HepG2 (cell line): ENCODE results near the gene RHOBTB3. TPM values are rescaled to one million over a fixed set of nuclear protein-coding genes. Genes with fewer than 3 reads are reported as not detected.

Source experiments
- ATAC-seq: fragments of 200-7000 bp; cut with Tn5 transposase; 3 replicates; pipeline ENCODE4 v1.9.1; 2020; ENCODE audit warnings: mild to moderate bottlenecking, moderate library complexity
- BruUV-seq: library from RNA; stranded (reverse); fragments of 400-500 nt; replicated peaks from 2 replicates; lab custom pipeline; 2021; lab: Mats Ljungman, UMichigan
- CTCF ChIA-PET: fragments of 300-600 bp; formaldehyde crosslinking; extraction: SDS; loops from one replicate; lab custom pipeline; 2021; ENCODE audit warnings: low total read pairs, inconsistent platforms, low intra/inter-chr PET ratio; lab: Yijun Ruan, JAX
- POLR2A ChIA-PET: fragments of 350-600 bp; sonication (Branson Sonifier 250); formaldehyde crosslinking; loops from one replicate; lab custom pipeline; 2020; ENCODE audit warnings: antibody characterized with exemption, inconsistent platforms; lab: Yijun Ruan, JAX
- DNase-seq: peaks from one replicate; pipeline ENCODE4 v3.0.0-alpha.2; 2015; ENCODE audit warnings: low spot score
- FAIRE-seq: peaks from 3 replicates; lab custom pipeline; 2011; peaks lifted over from hg19 to GRCh38; lab: Jason Lieb, UNC
- H2AFZ ChIP-seq: one replicate; pipeline ENCODE4 v1.6.1; 2011; ENCODE audit warnings: low read length, inconsistent platforms
- H3K27ac ChIP-seq: fragments of 300-600 bp; 3 replicates; pipeline ENCODE4 v1.8.0; 2011; ENCODE audit warnings: mixed run types, mild to moderate bottlenecking, mixed read lengths, low read length, inconsistent platforms; ENCODE audit not compliant: insufficient read depth; ENCODE audit errors: extremely low read length
- H3K27me3 ChIP-seq, 2 experiments: fragments of 200-600 bp in 1 of 2; 2 replicates in 1 of 2; 3 replicates in 1 of 2; pipeline versions ENCODE4 v1.6.0 to v1.8.0; 2011; ENCODE audit warnings: low read length in 2 of 2, mild to moderate bottlenecking in 2 of 2, moderate library complexity in 2 of 2, inconsistent platforms in 1 of 2; ENCODE audit not compliant: insufficient read depth in 2 of 2, control insufficient read depth in 1 of 2
- H3K36me3 ChIP-seq, 2 experiments: fragments of 200-600 bp in 1 of 2; replicated peaks in 1 of 2; 2 replicates in 1 of 2; 3 replicates in 1 of 2; pipeline versions ENCODE4 v1.5.1 to v1.8.0; 2011; ENCODE audit warnings: low read length in 2 of 2, inconsistent platforms in 1 of 2; ENCODE audit not compliant: insufficient read depth in 2 of 2, control insufficient read depth in 1 of 2
- H3K4me1 ChIP-seq: 2 replicates; pipeline ENCODE4 v1.5.1; 2012; ENCODE audit warnings: low read length, inconsistent platforms; ENCODE audit not compliant: insufficient read depth
- H3K4me2 ChIP-seq: 2 replicates; pipeline ENCODE4 v1.6.0; 2011; ENCODE audit warnings: low read depth, low read length, inconsistent platforms
- H3K4me3 ChIP-seq, 3 experiments: fragments of 200-600 bp in 1 of 3; sonication (generic), shearing (Covaris generic) in 1 of 3; replicated peaks in 1 of 3; 2 replicates each; pipeline ENCODE4 v1.5.1; 2011 to 2016; ENCODE audit warnings: low read length in 3 of 3, inconsistent platforms in 2 of 3, low read depth in 2 of 3, mild to moderate bottlenecking in 2 of 3, control low read depth in 1 of 3, mixed read lengths in 1 of 3; ENCODE audit not compliant: insufficient read depth in 1 of 3
- H3K79me2 ChIP-seq: one replicate; pipeline ENCODE4 v1.6.1; 2011; ENCODE audit warnings: low read length, inconsistent platforms; ENCODE audit not compliant: insufficient read depth
- H3K9ac ChIP-seq: 2 replicates; pipeline ENCODE4 v1.6.0; 2011; ENCODE audit warnings: mild to moderate bottlenecking, low read depth, low read length, inconsistent platforms; ENCODE audit not compliant: insufficient read depth
- H3K9me3 ChIP-seq: 2 replicates; pipeline ENCODE4 v1.5.1; 2012; ENCODE audit warnings: mild to moderate bottlenecking, low read length
- H4K20me1 ChIP-seq: 2 replicates; pipeline ENCODE4 v1.6.0; 2011; ENCODE audit warnings: inconsistent platforms, mild to moderate bottlenecking, low read length, moderate library complexity; ENCODE audit not compliant: insufficient read depth
- AHDC1 ChIP-seq: sonication (generic); formaldehyde crosslinking; IDR thresholded peaks from 2 replicates; pipeline ENCODE4 v1.5.1; 2020; ENCODE audit warnings: mild to moderate bottlenecking, missing genetic modification reagents, borderline replicate concordance
- ZIK1 ChIP-seq: sonication (generic); formaldehyde crosslinking; IDR thresholded peaks from 2 replicates; pipeline ENCODE4 v1.5.0; 2020; ENCODE audit warnings: mild to moderate bottlenecking, low read depth, missing genetic modification reagents, borderline replicate concordance
- ZNF619 ChIP-seq: sonication (generic); formaldehyde crosslinking; IDR thresholded peaks from 2 replicates; pipeline ENCODE4 v1.4.0; 2020; ENCODE audit warnings: mild to moderate bottlenecking, missing genetic modification reagents
- WGBS: methylation state at CpG from one replicate; pipeline ENCODE4 v1.1.6; 2017; ENCODE audit warnings: low lambda C conversion rate; 5-methylcytosine and 5-hydroxymethylcytosine counted together
- in situ Hi-C: cut with HindIII; loops from 2 replicates; pipeline ENCODE4 v1.10.0; 2017; ENCODE audit warnings: low pct_unique_long_range_greater_than_20kb; ENCODE audit not compliant: extremely low pct_ligation_motif_present
- intact Hi-C: fragments of 100-400 bp; cut with micrococcal nuclease; formaldehyde crosslinking; loops from one replicate; pipeline ENCODE4 v1.10.0; 2022; ENCODE audit not compliant: unreplicated experiment
- polyA plus RNA-seq, 8 experiments: library from polyadenylated mRNA; depleted of rRNA in 3 of 8; stranded (reverse) in 7 of 8; unstranded in 1 of 8; fragments of >200 nt; fragmentation: Illumina TruSeq in 4 of 8; extraction: Trizol in 4 of 8; gene quantifications; 2 replicates each; pipeline versions ENCODE4 v1.2.1 to v1.2.3, GENCODE V29; 2011 to 2016; ENCODE audit warnings: low read depth in 4 of 8, missing spikeins in 1 of 8, mixed read lengths in 1 of 8; ENCODE audit not compliant: insufficient read depth in 1 of 8
- total RNA-seq, 5 experiments: library from RNA; depleted of rRNA; stranded (reverse); fragments of >200 nt; fragmentation: Illumina TruSeq; extraction: Trizol; gene quantifications; 2 replicates each; pipeline ENCODE4 v1.2.3, GENCODE V29; 2016; ENCODE audit warnings: low read depth in 1 of 5

Gene RHOBTB3
- total and polyA plus RNA-seq, 2 of the 13 experiments (the other 11 are each of a cell fraction or from before 2014, with no cell fraction given), result 31.6 to 35.4 TPM

GRCh38 chr5:95835682-95836385 is 104.7 kb downstream of the RHOBTB3 start:
- peaks cover 66% of the 10 kb centered on the region for H3K4me1 ChIP-seq
- in situ Hi-C loops, result loop anchor here (25.0 kb wide), 1 partner anchor 549 kb away; the partner anchor contains the start of gene MCTP1
- no peaks in the 10 kb centered on the region for H3K36me3 ChIP-seq
- H3K27ac ChIP-seq, result no peak overlapping the region
- peak overlapping the region; percentile 76 for H3K4me2 ChIP-seq
- CTCF ChIA-PET, result interaction anchor here (0.9 to 1.8 kb wide), 3 partner anchors 7 to 55 kb away, joined by 6 to 11 read pairs (median 8); no protein-coding TSS in a partner anchor
- intact Hi-C loops, result loop anchor here (1.0 kb wide), 1 partner anchor 11 kb away; no protein-coding TSS in a partner anchor
- no peak for DNase-seq
- no peaks in the 10 kb centered on the region for H3K27me3 ChIP-seq
- no peak overlapping the region for H3K9ac ChIP-seq
- WGBS, result 64% methylated on average over 10 of the region's 10 CpGs
- no peaks in the 10 kb centered on the region for H3K9me3 ChIP-seq
- peak overlapping the region in 1 of 3 experiments; percentile 69; a peak in 1 of 6 replicates for H3K4me3 ChIP-seq
- no peak overlapping the region for H2AFZ ChIP-seq
- POLR2A ChIA-PET, result interaction anchor here (7.8 kb wide), 1 partner anchor 13 kb away, joined by 130 read pairs; the partner anchor contains the start of gene GLRX
- ATAC-seq, result no peak
- no peaks in the 10 kb centered on the region for H3K79me2 ChIP-seq
- H4K20me1 ChIP-seq, result no peaks in the 10 kb centered on the region
- no peak for FAIRE-seq
- TF ChIP-seq ZIK1 (CRISPR knock-in tag), result no peak
- TF ChIP-seq AHDC1, result 0 out of 2 replicates have a peak, but pooled peaks have one; percentile 26
- no peak for TF ChIP-seq ZNF619 (CRISPR knock-in tag)
- BruUV-seq, result no TSS peak
